ENCODE data around the gene DECR2. TPM values are rescaled to one million over a fixed set of nuclear protein-coding genes. Genes with fewer than 3 reads are reported as not detected.
A peak's percentile ranks its signal among the peaks of the same experiment; 100 is the strongest.

DECR2 gene
- total and polyA plus RNA-seq, 2 of the 13 experiments (the other 11 are each of a cell fraction or from before 2014, with no cell fraction given) = 36.3 to 44.6 TPM

- TF ChIP-seq ZBTB7A (CRISPR knock-in tag; IDR thresholded peaks at IDR 0.05) (peak; percentile 63; the same call in 1 of the 2 replicates), SAP130 (CRISPR knock-in tag; IDR thresholded peaks at IDR 0.05; ENCODE audit: low read depth) (peak; percentile 79), ZNF451 (CRISPR knock-in tag; IDR thresholded peaks at IDR 0.05) (no peak), ZNF17 (CRISPR knock-in tag; IDR thresholded peaks at IDR 0.05) (no peak), TOPORS (CRISPR knock-in tag; IDR thresholded peaks at IDR 0.05) (no peak), MXD4 (CRISPR knock-in tag; IDR thresholded peaks at IDR 0.05) (peak; percentile 53; the same call in 1 of the 2 replicates), ZHX2 (IDR thresholded peaks at IDR 0.05; ENCODE audit: low read depth) (no peak), ZHX2 (CRISPR knock-in tag; IDR thresholded peaks at IDR 0.05; ENCODE audit: borderline replicate concordance) (no peak), DNMT3B (CRISPR knock-in tag; conservative IDR thresholded peaks at IDR 0.05) (no peak), ZBTB39 (CRISPR knock-in tag; IDR thresholded peaks at IDR 0.05) (no peak), ZXDC (CRISPR knock-in tag; IDR thresholded peaks at IDR 0.05) (no peak), ZNF44 (CRISPR knock-in tag; IDR thresholded peaks at IDR 0.05) (no peak), ZBTB38 (CRISPR knock-in tag; IDR thresholded peaks at IDR 0.05) (peak; percentile 65; the same call in 1 of the 2 replicates), PAX8 (CRISPR knock-in tag; IDR thresholded peaks at IDR 0.05; ENCODE audit: borderline replicate concordance) (no peak), XRCC5 (optimal IDR thresholded peaks at IDR 0.05; ENCODE audit: low read length) (peak; percentile 38), PBX2 (CRISPR knock-in tag; IDR thresholded peaks at IDR 0.05) (no peak)
These were observed 20.5 kb upstream of the DECR2 start (continued) for GRCh38 chr16:381012-381788.

Measured in HepG2 (cell line).